ENCODE results near the gene DPEP3.

The DPEP3 gene

GRCh38 chr16:67992661-67993206 is 12.4 kb upstream of the DPEP3 start:
- H3K4me3 ChIP-seq (ENCODE audit: low read depth, low read length) = peak overlapping the region; percentile 12
- TF ChIP-seq CTCF (IDR thresholded peaks at IDR 0.05; ENCODE audit: borderline replicate concordance, insufficient read depth, low read depth, low read length) = no peak

GRCh38 chr16:67990018-67990386 is 9.7 kb upstream of the DPEP3 start:
- TF ChIP-seq CTCF (IDR thresholded peaks at IDR 0.05; ENCODE audit: borderline replicate concordance, insufficient read depth, low read depth, low read length) = no peak
- no peak overlapping the region for H3K4me3 ChIP-seq (ENCODE audit: low read depth, low read length)

GRCh38 chr16:67989322-67990017 is 9.2 kb upstream of the DPEP3 start:
- no peak overlapping the region for H3K4me3 ChIP-seq (ENCODE audit: low read depth, low read length)
- TF ChIP-seq CTCF (IDR thresholded peaks at IDR 0.05; ENCODE audit: borderline replicate concordance, insufficient read depth, low read depth, low read length) = no peak

DNA sequence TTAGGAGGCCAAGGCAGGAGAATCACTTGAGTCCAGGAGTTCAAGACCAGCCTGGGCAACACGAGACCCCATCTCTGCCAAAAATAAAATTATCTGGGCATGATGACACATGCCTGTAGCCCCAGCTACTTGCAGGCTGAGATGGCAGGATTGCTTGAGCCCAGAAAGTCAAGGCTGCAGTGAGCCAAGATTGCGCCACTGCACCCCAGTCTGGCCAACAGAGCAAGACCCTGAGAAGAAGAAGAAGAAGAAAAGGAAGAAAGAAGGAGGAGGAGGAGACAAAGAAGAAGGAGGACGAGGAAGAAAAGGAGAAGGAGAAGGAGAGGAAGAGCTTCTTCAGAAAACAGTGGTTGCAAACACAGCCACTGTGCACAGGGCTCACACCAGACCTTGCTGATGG is 8.4 kb upstream of the DPEP3 start:
- no peak for TF ChIP-seq CTCF (IDR thresholded peaks at IDR 0.05; ENCODE audit: borderline replicate concordance, insufficient read depth, low read depth, low read length)
- no peak overlapping the region for H3K4me3 ChIP-seq (ENCODE audit: low read depth, low read length)

DNA sequence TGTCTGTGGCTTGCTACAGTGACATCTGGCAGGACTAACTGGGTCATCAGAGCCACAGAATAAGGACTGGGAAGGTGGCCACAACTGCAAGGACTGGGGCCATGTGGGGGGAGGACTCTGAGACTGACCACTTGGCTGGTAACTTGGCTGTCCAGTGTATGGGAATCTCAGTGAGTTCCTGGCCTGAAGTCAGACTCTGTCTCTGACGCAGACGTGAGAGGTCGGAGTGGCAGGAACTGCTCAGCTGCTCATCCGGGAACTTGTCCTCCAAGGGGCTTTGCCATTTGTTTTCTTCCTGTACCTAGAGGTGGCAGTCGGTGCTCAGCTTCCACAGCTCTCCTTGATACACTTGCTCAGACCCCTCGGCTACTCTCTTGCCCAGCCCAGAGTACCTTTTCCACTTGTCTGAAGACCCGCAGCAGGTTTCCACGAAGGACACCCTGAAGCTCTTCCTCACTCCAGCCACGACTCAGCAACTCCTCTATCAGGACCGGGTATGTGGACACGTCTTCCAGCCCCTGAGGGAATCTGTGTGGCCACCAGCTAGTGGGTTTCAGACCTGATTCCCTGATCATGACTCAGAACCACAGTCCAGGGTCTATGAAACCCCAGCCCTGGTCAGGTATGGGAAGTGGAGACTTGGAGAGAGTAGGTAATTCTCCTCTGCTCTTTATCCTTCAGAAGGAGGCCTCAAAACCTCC is 7.3 kb upstream of the DPEP3 start:
- no peak for TF ChIP-seq CTCF (IDR thresholded peaks at IDR 0.05; ENCODE audit: borderline replicate concordance, insufficient read depth, low read depth, low read length)
- no peak overlapping the region for H3K4me3 ChIP-seq (ENCODE audit: low read depth, low read length)

- H3K4me3 ChIP-seq (ENCODE audit: low read depth, low read length) = no peak overlapping the region
- no peak for TF ChIP-seq CTCF (IDR thresholded peaks at IDR 0.05; ENCODE audit: borderline replicate concordance, insufficient read depth, low read depth, low read length)
These were observed 6.7 kb upstream of the DPEP3 start for GRCh38 chr16:67986949-67987348.
